IMR-90 (cell line): ENCODE results near the gene EREG.

Experiments
- BHLHE40 ChIP-seq: fragments of 150-350 bp; IDR thresholded peaks from 2 replicates; pipeline ENCODE4 v1.6.1; 2016; ENCODE audit warnings: mild to moderate bottlenecking, low read depth, low read length
- MXI1 ChIP-seq: IDR thresholded peaks from 2 replicates; pipeline ENCODE4 v1.6.1; 2012; ENCODE audit warnings: low read depth, mild to moderate bottlenecking, low read length, moderate library complexity, borderline replicate concordance
- POLR2A ChIP-seq: IDR thresholded peaks from 2 replicates; pipeline ENCODE4 v1.6.1; 2012; ENCODE audit warnings: mild to moderate bottlenecking, low read depth, low read length
- RAD21 ChIP-seq: IDR thresholded peaks from 2 replicates; pipeline ENCODE4 v1.6.1; 2012; ENCODE audit warnings: low read length, improper control_type of control experiment
- TF ChIP-seq, protein P1 (sequence below): conservative IDR thresholded peaks from 2 replicates; pipeline ENCODE4 v1.5.1; 2012; ENCODE audit warnings: mild to moderate bottlenecking, low read depth, low read length, improper control_type of control experiment

GRCh38 chr4:74327762-74328161 is 37.2 kb upstream of the EREG start:
- TF ChIP-seq, protein P1, sequence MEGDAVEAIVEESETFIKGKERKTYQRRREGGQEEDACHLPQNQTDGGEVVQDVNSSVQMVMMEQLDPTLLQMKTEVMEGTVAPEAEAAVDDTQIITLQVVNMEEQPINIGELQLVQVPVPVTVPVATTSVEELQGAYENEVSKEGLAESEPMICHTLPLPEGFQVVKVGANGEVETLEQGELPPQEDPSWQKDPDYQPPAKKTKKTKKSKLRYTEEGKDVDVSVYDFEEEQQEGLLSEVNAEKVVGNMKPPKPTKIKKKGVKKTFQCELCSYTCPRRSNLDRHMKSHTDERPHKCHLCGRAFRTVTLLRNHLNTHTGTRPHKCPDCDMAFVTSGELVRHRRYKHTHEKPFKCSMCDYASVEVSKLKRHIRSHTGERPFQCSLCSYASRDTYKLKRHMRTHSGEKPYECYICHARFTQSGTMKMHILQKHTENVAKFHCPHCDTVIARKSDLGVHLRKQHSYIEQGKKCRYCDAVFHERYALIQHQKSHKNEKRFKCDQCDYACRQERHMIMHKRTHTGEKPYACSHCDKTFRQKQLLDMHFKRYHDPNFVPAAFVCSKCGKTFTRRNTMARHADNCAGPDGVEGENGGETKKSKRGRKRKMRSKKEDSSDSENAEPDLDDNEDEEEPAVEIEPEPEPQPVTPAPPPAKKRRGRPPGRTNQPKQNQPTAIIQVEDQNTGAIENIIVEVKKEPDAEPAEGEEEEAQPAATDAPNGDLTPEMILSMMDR = no peak
- no peak for TF ChIP-seq MXI1
- TF ChIP-seq RAD21 = no peak
- TF ChIP-seq BHLHE40 = no peak
- TF ChIP-seq POLR2A = no peak
